Sigmoid colon (tissue), 7 donors: ENCODE data around the gene ZBTB5. TPM values are rescaled to one million over a fixed set of nuclear protein-coding genes. Genes with fewer than 3 reads are reported as not detected.

Experiments used
- DNase-seq: peaks from one replicate; pipeline ENCODE4 v3.0.0-alpha.2; 2019
- H3K27ac ChIP-seq, 4 donors: fragments of 200-600 bp; sonication (generic); one replicate each; pipeline ENCODE4 v1.5.1; 2016 to 2019; ENCODE audit warnings: mild to moderate bottlenecking in 1 of 4
- H3K27me3 ChIP-seq, 3 donors: fragments of 200-600 bp; sonication (generic); one replicate each; pipeline ENCODE4 v1.5.1; 2019; ENCODE audit warnings: mild to moderate bottlenecking in 1 of 3
- H3K36me3 ChIP-seq, 4 donors: fragments of 200-600 bp; sonication (generic); one replicate each; pipeline ENCODE4 v1.5.1; 2016 to 2019
- H3K4me1 ChIP-seq, 4 donors: fragments of 200-600 bp; sonication (generic); one replicate each; pipeline ENCODE4 v1.5.1; 2017 to 2019
- H3K4me3 ChIP-seq, 4 donors: fragments of 200-600 bp; sonication (generic); one replicate each; pipeline ENCODE4 v1.5.1; 2017 to 2019; ENCODE audit warnings: mild to moderate bottlenecking in 2 of 4, moderate library complexity in 1 of 4
- H3K9me3 ChIP-seq, 4 donors: fragments of 200-600 bp in 3 of 4; sonication (generic) in 3 of 4; one replicate each; pipeline versions ENCODE4 v1.5.1 to v1.6.1; 2013 to 2019
- CTCF ChIP-seq, 4 experiments: fragments of 450-650 bp in 3 of 4; fragments of 200-600 bp in 1 of 4; IDR thresholded peaks; one replicate each; pipeline ENCODE4 v1.5.1; 2016 to 2019; ENCODE audit warnings: antibody characterized with exemption in 4 of 4, mild to moderate bottlenecking in 3 of 4, moderate library complexity in 2 of 4
- EP300 ChIP-seq, 4 donors: sonication (generic); formaldehyde crosslinking; IDR thresholded peaks; one replicate each; pipeline ENCODE4 v1.6.1; 2017; ENCODE audit warnings: antibody characterized with exemption in 4 of 4
- POLR2A ChIP-seq, 2 donors: fragments of 450-650 bp; IDR thresholded peaks; one replicate each; pipeline ENCODE4 v1.6.1; 2016; ENCODE audit warnings: antibody characterized with exemption in 2 of 2, mild to moderate bottlenecking in 2 of 2, moderate library complexity in 2 of 2
- POLR2AphosphoS5 ChIP-seq, 4 donors: sonication (generic); formaldehyde crosslinking; IDR thresholded peaks; one replicate each; pipeline ENCODE4 v1.6.1; 2017; ENCODE audit warnings: antibody characterized with exemption in 4 of 4
- WGBS, 2 donors: extraction: QIAGEN DNeasy Blood & Tissue Kit; methylation state at CpG; one replicate each; pipeline ENCODE4 v1.1.7; 2013; 5-methylcytosine and 5-hydroxymethylcytosine counted together
- intact Hi-C: fragments of 100-400 bp; cut with DNase I; formaldehyde crosslinking; loops from one replicate; pipeline ENCODE4 v1.15.1; 2023
- polyA plus RNA-seq, 3 donors: library from polyadenylated mRNA; stranded (reverse); fragments of 200-250 nt; gene quantifications; one replicate each; pipeline ENCODE4 v1.2.3, GENCODE V29; 2013
- total RNA-seq, 4 donors: library from RNA; depleted of rRNA; stranded (reverse); fragments of >200 nt; gene quantifications; one replicate each; pipeline ENCODE4 v1.1.0, GENCODE V29; 2016
- donor health status: healthy with polysubstance abuse.
- donor health status: Bipolar disorder and iron deficiency.
- donor health status: healthy.

The ZBTB5 gene
- total and polyA plus RNA-seq, 7 donors: 3.6 to 11.1 (median 7.7) TPM

GRCh38 chr9:37441776-37442370 lies 23.4 kb downstream of the ZBTB5 start:
- WGBS, 2 donors: 92 to 94% methylated on average over 21 of the region's 21 CpGs
- Histone ChIP-seq H3K9me3 (no peaks in the 10 kb centered on the region), H3K36me3 (peaks cover 17 to 55% (median 37%) of the 10 kb centered on the region in 4 donors), H3K27ac (no peak overlapping the region), H3K27me3 (no peaks in the 10 kb centered on the region), H3K4me3 (no peak overlapping the region), H3K4me1 (peaks cover 0 to 14% (median 0%) of the 10 kb centered on the region in 4 donors)
- no peak for DNase-seq
- TF ChIP-seq POLR2AphosphoS5 (IDR thresholded peaks at IDR 0.05) (no peak), POLR2A (IDR thresholded peaks at IDR 0.05) (no peak), EP300 (IDR thresholded peaks at IDR 0.05) (no peak), CTCF (IDR thresholded peaks at IDR 0.05) (no peak)
- intact Hi-C loops: no loop called here

- peaks cover 22 to 83% (median 44%) of the 10 kb centered on the region in 4 donors for H3K36me3 ChIP-seq
- peaks cover 0 to 18% (median 7%) of the 10 kb centered on the region in 4 donors for H3K4me1 ChIP-seq
- WGBS, 2 donors: 74 to 91% methylated on average over 3 of the region's 3 CpGs
- DNase-seq: no peak
- no peaks in the 10 kb centered on the region for H3K27me3 ChIP-seq
- H3K9me3 ChIP-seq: no peaks in the 10 kb centered on the region
- no peak for TF ChIP-seq POLR2A (IDR thresholded peaks at IDR 0.05)
- TF ChIP-seq CTCF (IDR thresholded peaks at IDR 0.05): no peak
- no peak for TF ChIP-seq EP300 (IDR thresholded peaks at IDR 0.05)
- no peak for TF ChIP-seq POLR2AphosphoS5 (IDR thresholded peaks at IDR 0.05)
- intact Hi-C loops: no loop called here
- H3K27ac ChIP-seq: no peak overlapping the region
- no peak overlapping the region for H3K4me3 ChIP-seq
Observed at GRCh38 chr9:37438359-37438758, 26.9 kb downstream of the ZBTB5 start.

- WGBS, 2 donors: 93 to 96% methylated on average over 4 of the region's 4 CpGs
- TF ChIP-seq POLR2AphosphoS5 (IDR thresholded peaks at IDR 0.05) (no peak), CTCF (IDR thresholded peaks at IDR 0.05) (no peak), POLR2A (IDR thresholded peaks at IDR 0.05) (no peak), EP300 (IDR thresholded peaks at IDR 0.05) (no peak)
- Histone ChIP-seq H3K9me3 (no peaks in the 10 kb centered on the region), H3K36me3 (peaks cover 22 to 88% (median 45%) of the 10 kb centered on the region in 4 donors), H3K27ac (no peak overlapping the region), H3K4me3 (no peak overlapping the region), H3K4me1 (peaks cover 0 to 20% (median 8%) of the 10 kb centered on the region in 4 donors), H3K27me3 (no peaks in the 10 kb centered on the region)
- DNase-seq: no peak
- intact Hi-C loops: no loop called here
Observed at GRCh38 chr9:37437621-37438020, 27.6 kb downstream of the ZBTB5 start.

GRCh38 chr9:37437010-37437409 lies 28.2 kb downstream of the ZBTB5 start:
- 94 to 95% methylated on average over 6 of the region's 6 CpGs for WGBS, 2 donors
- no peak for DNase-seq
- TF ChIP-seq POLR2AphosphoS5 (IDR thresholded peaks at IDR 0.05) (no peak), POLR2A (IDR thresholded peaks at IDR 0.05) (no peak), EP300 (IDR thresholded peaks at IDR 0.05) (no peak), CTCF (IDR thresholded peaks at IDR 0.05) (no peak)
- intact Hi-C loops: no loop called here
- Histone ChIP-seq H3K27me3 (no peaks in the 10 kb centered on the region), H3K4me1 (peaks cover 0 to 20% (median 8%) of the 10 kb centered on the region in 4 donors), H3K36me3 (peaks cover 20 to 90% (median 42%) of the 10 kb centered on the region in 4 donors), H3K9me3 (no peaks in the 10 kb centered on the region), H3K27ac (no peak overlapping the region), H3K4me3 (no peak overlapping the region)

GRCh38 chr9:37436540-37436939 lies 28.7 kb downstream of the ZBTB5 start:
- TF ChIP-seq POLR2AphosphoS5 (IDR thresholded peaks at IDR 0.05) (no peak), EP300 (IDR thresholded peaks at IDR 0.05) (no peak), POLR2A (IDR thresholded peaks at IDR 0.05) (no peak), CTCF (IDR thresholded peaks at IDR 0.05) (no peak)
- no peak for DNase-seq
- Histone ChIP-seq H3K9me3 (no peaks in the 10 kb centered on the region), H3K36me3 (peaks cover 15 to 90% (median 37%) of the 10 kb centered on the region in 4 donors), H3K27me3 (no peaks in the 10 kb centered on the region), H3K4me1 (peaks cover 0 to 20% (median 8%) of the 10 kb centered on the region in 4 donors), H3K4me3 (no peak overlapping the region), H3K27ac (no peak overlapping the region)
- intact Hi-C loops: no loop called here
- WGBS, 2 donors: 96% methylated on average over 5 of the region's 5 CpGs
